Keratinocyte (primary cell): ENCODE results near the gene TAF4B. TPM values are rescaled to one million over a fixed set of nuclear protein-coding genes. Genes with fewer than 3 reads are reported as not detected.

ENCODE experiments used
- DNase-seq: peaks from one replicate; pipeline ENCODE4 v3.0.0-alpha.2; 2011; ENCODE audit warnings: low read depth, missing footprints, low spot score
- FAIRE-seq: peaks from 2 replicates; lab custom pipeline; 2011; peaks lifted over from hg19 to GRCh38; lab: Jason Lieb, UNC
- H2AFZ ChIP-seq: 2 replicates; pipeline ENCODE4 v1.6.0; 2012; ENCODE audit warnings: low read length, control low read depth, inconsistent platforms; ENCODE audit not compliant: control insufficient read depth
- H3K27ac ChIP-seq: 2 replicates; pipeline ENCODE4 v1.5.1; 2011; ENCODE audit warnings: low read length; ENCODE audit not compliant: control insufficient read depth, insufficient read depth
- H3K27me3 ChIP-seq: 3 replicates; pipeline ENCODE4 v1.6.0; 2011; ENCODE audit warnings: low read length; ENCODE audit not compliant: control insufficient read depth, insufficient read depth; ENCODE audit errors: extremely low read depth
- H3K36me3 ChIP-seq, 2 experiments: 2 replicates in 1 of 2; 3 replicates in 1 of 2; pipeline ENCODE4 v1.5.1; 2011; ENCODE audit warnings: low read length in 2 of 2, mild to moderate bottlenecking in 1 of 2; ENCODE audit not compliant: control insufficient read depth in 2 of 2, insufficient read depth in 2 of 2; ENCODE audit errors: extremely low read depth in 1 of 2
- H3K4me1 ChIP-seq: 3 replicates; pipeline ENCODE4 v1.5.1; 2011; ENCODE audit warnings: low read length; ENCODE audit not compliant: control insufficient read depth, insufficient read depth; ENCODE audit errors: extremely low read depth
- H3K4me2 ChIP-seq: 3 replicates; pipeline ENCODE4 v1.6.0; 2011; ENCODE audit warnings: low read depth, low read length; ENCODE audit not compliant: control insufficient read depth, insufficient read depth; ENCODE audit errors: extremely low read depth
- H3K4me3 ChIP-seq, 3 experiments: fragments of 200-600 bp in 1 of 3; sonication (generic) in 1 of 3; 2 replicates in 2 of 3; 3 replicates in 1 of 3; pipeline ENCODE4 v1.5.1; 2011 to 2016; ENCODE audit warnings: low read length in 3 of 3, mild to moderate bottlenecking in 3 of 3, control low read depth in 2 of 3, inconsistent platforms in 1 of 3, low read depth in 1 of 3, mixed read lengths in 1 of 3, mixed run types in 1 of 3, moderate library complexity in 1 of 3; ENCODE audit not compliant: control insufficient read depth in 2 of 3, insufficient read depth in 2 of 3; ENCODE audit errors: extremely low read depth in 1 of 3
- H3K79me2 ChIP-seq: 2 replicates; pipeline ENCODE4 v1.6.0; 2012; ENCODE audit warnings: low read length; ENCODE audit not compliant: control insufficient read depth, insufficient read depth
- H3K9ac ChIP-seq: 3 replicates; pipeline ENCODE4 v1.6.0; 2011; ENCODE audit warnings: low read length; ENCODE audit not compliant: control insufficient read depth, insufficient read depth; ENCODE audit errors: extremely low read depth
- H3K9me1 ChIP-seq: 3 replicates; pipeline ENCODE4 v1.6.0; 2011; ENCODE audit warnings: low read length; ENCODE audit not compliant: control insufficient read depth, insufficient read depth; ENCODE audit errors: extremely low read depth
- H3K9me3 ChIP-seq: 2 replicates; pipeline ENCODE4 v1.5.1; 2012; ENCODE audit warnings: low read depth, low read length; ENCODE audit not compliant: control insufficient read depth
- H4K20me1 ChIP-seq: 3 replicates; pipeline ENCODE4 v1.6.0; 2011; ENCODE audit warnings: low read length; ENCODE audit not compliant: control insufficient read depth, insufficient read depth; ENCODE audit errors: extremely low read depth
- CTCF ChIP-seq, 3 experiments: IDR thresholded peaks in 1 of 3; conservative IDR thresholded peaks in 1 of 3; optimal IDR thresholded peaks in 1 of 3; 2 replicates in 2 of 3; 3 replicates in 1 of 3; pipeline versions ENCODE3 to v1.5.1; 2011; ENCODE audit warnings: low read length in 3 of 3, mild to moderate bottlenecking in 3 of 3, moderate library complexity in 2 of 3, control low read depth in 1 of 3, inconsistent platforms in 1 of 3; ENCODE audit not compliant: insufficient read depth in 2 of 3; ENCODE audit errors: extremely low read depth in 1 of 3
- EZH2 ChIP-seq: IDR thresholded peaks from one replicate; pipeline ENCODE4 v1.6.1; 2012; ENCODE audit warnings: inconsistent platforms, mild to moderate bottlenecking, low read length, moderate library complexity
- dilution Hi-C: fragments of 300-500 bp; cut with MboI; formaldehyde crosslinking; loops from one replicate; pipeline ENCODE4 v1.7.0; 2020; ENCODE audit warnings: low sequenced_read_pairs; ENCODE audit not compliant: extremely low pct_ligation_motif_present
- polyA plus RNA-seq, 5 experiments: library from polyadenylated mRNA; depleted of rRNA in 3 of 5; stranded (reverse) in 3 of 5; stranded (forward) in 1 of 5; unstranded in 1 of 5; fragments of >200 nt; gene quantifications; 1 replicate in 1 of 5; 2 replicates in 3 of 5; 3 replicates in 1 of 5; pipeline versions ENCODE4 v1.2.1 to v1.2.3, GENCODE V29; 2011 to 2012; ENCODE audit warnings: missing spikeins in 2 of 5, low read depth in 1 of 5, low replicate concordance in 1 of 5

TAF4B gene
- polyA plus RNA-seq, 1 donor (not counting 4 experiments of a cell fraction or from before 2014, with no cell fraction given), result 5.9 TPM

GRCh38 chr18:26419746-26420145 lies 193.5 kb downstream of the TAF4B start:
- FAIRE-seq (no peak), DNase-seq (no peak)
- Histone ChIP-seq H3K9me3 (no peaks in the 10 kb centered on the region), H3K4me1 (no peaks in the 10 kb centered on the region), H2AFZ (no peak overlapping the region), H3K9me1 (no peaks in the 10 kb centered on the region), H3K27ac (no peak overlapping the region), H3K4me3 (no peak overlapping the region), H3K79me2 (no peaks in the 10 kb centered on the region), H3K9ac (no peak overlapping the region), H3K36me3 (no peaks in the 10 kb centered on the region), H3K4me2 (no peak overlapping the region), H3K27me3 (no peaks in the 10 kb centered on the region), H4K20me1 (no peaks in the 10 kb centered on the region)
- dilution Hi-C loops, result no loop called here
- no peak for TF ChIP-seq EZH2
- TF ChIP-seq CTCF (optimal IDR thresholded peaks at IDR 0.05 in 1 of 3, IDR thresholded peaks at IDR 0.05 in 1 of 3, conservative IDR thresholded peaks at IDR 0.05 in 1 of 3; ENCODE audit: extremely low read depth in 1 of 3, insufficient read depth in 2 of 3, low read length in 3 of 3), result no peak

GRCh38 chr18:26421503-26421902 lies 195.3 kb downstream of the TAF4B start:
- FAIRE-seq, result no peak
- Histone ChIP-seq H3K4me1 (no peaks in the 10 kb centered on the region), H3K9me3 (no peaks in the 10 kb centered on the region), H3K27me3 (no peaks in the 10 kb centered on the region), H3K9ac (no peak overlapping the region), H3K27ac (no peak overlapping the region), H3K4me2 (no peak overlapping the region), H4K20me1 (no peaks in the 10 kb centered on the region), H2AFZ (no peak overlapping the region), H3K4me3 (no peak overlapping the region), H3K36me3 (no peaks in the 10 kb centered on the region), H3K79me2 (no peaks in the 10 kb centered on the region), H3K9me1 (no peaks in the 10 kb centered on the region)
- no peak for DNase-seq
- dilution Hi-C loops, result no loop called here
- TF ChIP-seq EZH2 (no peak), CTCF (optimal IDR thresholded peaks at IDR 0.05 in 1 of 3, IDR thresholded peaks at IDR 0.05 in 1 of 3, conservative IDR thresholded peaks at IDR 0.05 in 1 of 3; ENCODE audit: extremely low read depth in 1 of 3, insufficient read depth in 2 of 3, low read length in 3 of 3) (no peak)
